NCI-H2196 (cell line): ENCODE data around the gene E2F3.

Source experiments
- DNase-seq: peaks from one replicate; lab custom pipeline; 2025; ENCODE audit not compliant: unreplicated experiment; lab: John Stamatoyannopoulos, UW

The E2F3 gene

DNA sequence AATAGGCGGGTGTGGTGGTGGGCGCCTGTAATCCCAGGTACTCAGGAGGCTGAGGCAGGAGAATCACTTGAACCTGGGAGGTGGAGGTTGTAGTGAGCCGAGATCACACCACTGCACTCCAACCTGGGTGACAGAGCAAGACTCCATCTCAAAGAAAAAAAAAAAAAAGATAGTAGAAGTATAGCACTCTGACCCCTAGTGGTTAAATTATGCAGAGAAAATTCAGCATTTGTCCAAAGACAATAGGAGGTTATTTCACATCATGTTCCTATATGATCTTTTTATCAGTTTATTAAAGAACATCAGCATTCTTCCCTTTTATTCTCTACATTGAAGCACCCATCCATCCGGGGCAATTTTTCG is 127.4 kb downstream of the E2F3 start:
- peak; percentile 39 for DNase-seq

DNA sequence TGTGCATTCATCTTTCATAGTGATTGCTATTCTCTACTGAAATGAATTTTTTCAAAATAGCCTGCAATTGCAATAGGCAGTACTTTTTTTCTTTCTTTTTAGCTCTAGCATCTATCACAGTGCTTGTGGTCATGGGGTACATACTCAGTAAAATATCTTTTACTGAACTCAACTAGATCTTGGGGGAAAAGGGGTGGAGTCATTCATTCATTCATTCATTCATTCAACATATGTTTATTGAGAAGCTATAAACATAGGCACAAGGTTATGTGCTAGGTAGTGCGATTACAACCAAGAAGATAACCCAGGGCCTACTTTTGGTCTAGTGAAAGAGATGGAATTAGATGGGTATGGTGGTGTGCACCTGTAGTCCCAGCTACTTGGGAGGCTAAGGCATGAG is 131.2 kb downstream of the E2F3 start:
- DNase-seq = no peak

DNA sequence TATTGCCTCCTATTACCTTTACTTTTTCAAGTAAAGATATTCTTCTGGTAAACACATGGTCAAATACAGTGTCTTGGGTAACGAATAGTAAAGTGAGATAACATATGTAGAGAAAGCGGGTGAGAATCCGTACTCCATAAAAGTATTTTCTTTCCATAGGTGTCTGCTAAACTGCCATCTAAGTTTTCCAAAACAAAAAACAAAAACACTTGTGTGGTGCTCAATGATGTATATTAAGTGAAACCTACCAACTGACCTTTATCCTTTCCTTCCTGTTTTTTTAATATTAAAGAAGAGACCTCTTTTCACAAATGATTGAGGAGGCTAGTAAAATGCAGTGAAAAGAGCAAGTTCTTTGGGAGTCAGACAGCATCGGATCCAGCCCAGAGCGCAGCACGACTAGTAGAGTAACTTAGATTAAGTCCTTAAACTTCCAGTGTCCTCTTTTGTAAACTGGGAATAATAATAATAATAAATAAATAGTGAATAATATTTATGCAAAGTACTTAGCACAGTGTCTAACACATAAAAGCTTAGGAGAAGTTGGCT is 132.1 kb downstream of the E2F3 start:
- no peak for DNase-seq

DNA sequence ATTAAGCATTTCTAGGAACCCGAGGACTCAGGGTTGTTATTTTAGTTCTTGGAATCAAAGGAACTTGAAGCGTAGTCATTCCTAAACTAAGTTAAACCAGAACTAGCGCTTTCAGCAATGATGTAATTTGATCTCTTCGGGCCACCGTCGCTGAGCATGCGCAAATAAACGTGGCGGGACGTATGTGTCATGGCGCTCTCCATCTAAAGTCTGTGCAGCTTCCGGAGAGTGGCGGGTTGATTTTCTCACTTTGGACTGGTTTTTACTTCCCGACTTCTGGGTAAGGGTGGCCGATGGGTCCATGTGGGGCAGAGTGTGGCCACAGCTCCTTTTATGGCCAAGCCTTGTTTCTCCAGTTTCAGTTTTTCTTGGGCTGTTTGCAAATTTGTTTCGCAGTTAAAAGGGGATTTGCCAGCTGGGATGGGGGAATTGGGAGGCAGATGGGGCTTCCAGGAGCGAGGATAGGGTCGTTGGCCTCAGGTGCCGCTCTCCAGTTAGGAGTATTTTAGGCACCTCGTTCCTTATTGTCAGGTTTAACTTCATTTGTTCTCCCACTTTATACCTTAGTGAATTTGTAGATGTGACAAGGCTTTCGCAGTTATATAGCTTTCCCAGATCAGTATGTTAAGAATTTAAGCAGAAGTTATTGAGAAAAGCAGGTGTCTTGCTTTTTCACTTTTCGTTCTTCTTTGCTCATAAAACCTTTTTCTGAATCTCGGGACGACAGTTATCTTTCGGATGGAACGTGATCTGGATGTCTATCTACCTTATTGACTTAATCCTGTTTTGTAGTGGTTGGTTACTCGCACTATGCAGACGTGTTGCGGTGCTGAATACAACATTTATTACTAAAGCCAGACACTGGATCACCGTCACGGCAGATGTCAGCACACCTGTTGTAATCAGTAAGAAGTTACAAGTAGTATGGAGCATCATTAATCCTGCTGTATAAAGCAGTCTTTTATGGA is 132.9 kb downstream of the E2F3 start, which contains the start of gene CDKAL1:
CDKAL1 (plus strand) TSS at position 163 of the 968 bp plus-strand sequence. CDS start 11,894 bp downstream, outside the sequence.
- DNase-seq = peak; percentile 86

DNA sequence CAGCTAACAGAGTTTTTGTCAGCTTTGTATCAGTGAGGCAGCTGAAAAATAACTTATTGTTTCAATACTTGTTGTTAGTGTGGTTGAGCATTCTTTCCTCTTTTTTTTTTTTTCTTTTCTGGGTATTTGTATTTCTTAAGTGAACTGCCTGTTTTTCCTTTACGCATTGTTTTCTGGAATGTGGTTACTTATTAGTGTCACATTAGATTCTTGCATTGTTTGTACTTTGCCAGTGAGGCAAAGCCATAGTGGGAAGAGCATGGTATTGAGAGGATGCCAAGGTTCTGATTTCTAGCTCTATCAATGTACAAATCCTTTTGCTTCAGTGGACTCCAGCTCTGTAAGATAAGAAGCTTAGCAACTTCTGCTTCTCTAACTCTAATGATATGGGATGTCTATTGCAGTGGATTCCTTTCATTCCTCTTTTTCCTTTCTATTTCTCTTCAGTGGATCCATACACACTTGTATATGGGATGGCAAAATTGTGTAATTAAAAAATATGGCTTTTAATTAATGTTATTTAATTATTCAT is 136.5 kb downstream of the E2F3 start:
- no peak for DNase-seq

DNA sequence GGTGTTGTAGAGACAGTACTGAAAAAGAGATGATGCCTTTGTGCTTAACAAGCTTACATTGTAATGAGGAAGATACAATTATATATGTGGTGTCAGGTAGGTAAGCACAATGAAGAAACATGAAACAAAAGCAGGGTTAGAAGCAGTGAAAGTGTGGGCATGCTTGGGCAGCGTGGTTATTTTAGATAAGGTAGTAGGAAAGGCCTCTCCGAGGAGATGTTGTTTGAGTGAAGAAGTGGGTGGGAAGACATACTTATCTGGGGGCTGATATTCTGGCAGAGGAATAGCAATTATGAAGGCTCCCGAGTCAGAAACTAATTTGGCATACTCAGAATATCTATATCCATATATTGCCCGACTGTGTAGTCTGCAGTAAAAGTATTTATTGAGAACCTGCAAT is 137.2 kb downstream of the E2F3 start:
- DNase-seq = no peak

DNA sequence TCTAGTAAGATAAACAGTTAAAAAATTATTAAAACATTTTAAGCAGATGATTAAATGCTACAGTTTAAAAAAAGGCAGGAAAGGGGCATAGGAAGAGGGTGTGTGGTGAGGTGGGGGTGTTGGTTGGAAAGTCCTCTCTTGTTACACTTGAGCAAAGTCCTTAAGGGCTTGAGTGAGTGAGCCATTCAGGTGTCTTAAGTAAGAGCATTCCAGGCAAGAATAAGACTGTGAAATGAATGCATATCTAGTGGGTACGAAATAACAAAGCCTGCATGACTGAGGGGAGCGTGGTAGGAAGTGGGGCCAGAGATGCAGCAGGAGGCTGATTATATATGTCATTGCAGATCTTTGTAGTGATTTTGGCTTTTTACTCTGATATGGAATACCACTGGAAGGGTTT is 137.7 kb downstream of the E2F3 start:
- no peak for DNase-seq

DNA sequence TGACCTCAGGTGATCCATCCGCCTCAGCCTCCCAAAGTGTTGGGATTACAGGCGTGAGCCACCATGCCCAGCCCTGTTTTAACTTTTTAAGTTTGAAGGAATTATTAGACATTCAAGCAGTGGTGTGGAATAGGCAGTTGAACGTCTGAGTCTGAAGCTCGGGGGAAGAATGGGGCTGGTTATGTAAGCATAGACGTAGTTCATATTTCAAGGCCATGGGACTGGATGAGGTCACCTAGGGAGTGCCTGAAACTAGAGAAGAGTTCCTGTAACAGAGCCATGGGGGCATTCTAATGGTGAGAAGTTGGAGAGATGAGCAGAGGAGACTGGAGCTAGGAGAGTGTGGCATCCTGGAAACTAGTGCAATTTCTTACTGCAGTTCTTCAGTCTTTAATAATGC is 139.0 kb downstream of the E2F3 start:
- DNase-seq = no peak

DNA sequence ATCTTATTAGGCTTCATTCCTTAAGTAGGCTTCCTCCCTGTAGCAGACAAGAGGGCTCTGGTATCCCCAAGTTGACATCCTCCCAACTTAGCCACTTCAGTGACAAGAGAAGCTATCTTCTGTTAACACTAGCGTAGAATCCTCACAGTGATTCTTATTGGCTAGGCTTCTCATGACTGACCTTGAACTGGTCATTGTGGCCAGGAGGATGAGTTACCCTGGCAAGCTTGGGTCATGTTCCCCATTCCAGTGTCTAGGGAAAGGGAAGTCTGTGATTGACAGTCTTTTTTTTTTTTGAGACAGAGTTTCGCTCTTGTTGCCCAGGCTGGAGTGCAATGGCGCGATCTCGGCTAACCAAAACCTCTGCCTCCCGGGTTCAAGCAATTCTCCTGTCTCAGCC is 139.7 kb downstream of the E2F3 start:
- no peak for DNase-seq

DNA sequence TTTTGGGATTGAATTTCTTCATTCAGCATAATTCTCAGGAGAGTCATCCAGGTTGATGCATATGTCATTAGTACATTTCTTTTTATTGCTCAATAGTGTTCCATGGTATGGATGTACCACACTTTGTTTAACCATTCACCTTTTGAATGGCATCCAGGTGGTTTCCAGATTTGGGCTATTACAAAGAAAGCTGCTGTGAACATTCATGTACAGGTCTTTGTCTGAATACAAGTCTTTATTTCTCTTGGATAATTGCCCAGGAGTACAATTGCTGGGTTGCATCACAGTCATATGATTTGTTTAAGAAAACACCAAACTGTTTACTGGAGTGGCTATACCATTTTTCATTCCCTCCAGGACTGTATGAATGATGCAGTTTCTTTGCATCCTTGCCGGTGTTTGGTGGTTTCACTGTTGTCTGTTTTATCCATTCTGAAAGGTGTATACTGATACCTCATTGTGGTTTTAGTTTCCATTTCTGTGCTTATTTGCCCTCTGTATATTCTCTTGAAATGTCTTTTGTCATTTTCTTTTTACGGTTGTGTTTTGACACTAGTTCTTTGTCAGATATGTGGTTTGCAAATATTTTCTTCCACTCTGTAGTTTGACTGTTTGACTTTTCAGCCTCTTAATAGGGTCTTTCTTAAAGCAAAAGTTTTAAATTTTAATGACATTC is 141.4 kb downstream of the E2F3 start:
- peak; percentile 76 for DNase-seq
